Esophagus muscularis mucosa (tissue), 4 donors: ENCODE measurements around the gene LRWD1. TPM values are rescaled to one million over a fixed set of nuclear protein-coding genes. Genes with fewer than 3 reads are reported as not detected.
"Not testable (repeated sequence)": the region's sequence is repeated elsewhere in the genome, so short reads cannot be mapped to it uniquely, and the experiment has no call there.

Experiments
- DNase-seq: peaks from one replicate; pipeline ENCODE4 v3.0.0-alpha.2; 2017; ENCODE audit errors: extremely low spot score
- H3K27ac ChIP-seq, 4 donors: fragments of 200-600 bp; sonication (generic); replicated peaks in 1 of 4; 1 replicate in 3 of 4; 2 replicates in 1 of 4; pipeline ENCODE4 v1.5.1; 2016 to 2019; ENCODE audit warnings: mild to moderate bottlenecking in 1 of 4
- H3K27me3 ChIP-seq, 4 donors: fragments of 200-600 bp; sonication (generic); one replicate each; pipeline versions ENCODE4 v1.5.1 to v1.6.0; 2016 to 2019
- H3K36me3 ChIP-seq, 4 donors: fragments of 200-600 bp; sonication (generic); one replicate each; pipeline ENCODE4 v1.5.1; 2016 to 2019
- H3K4me1 ChIP-seq, 4 donors: fragments of 200-600 bp; sonication (generic); one replicate each; pipeline ENCODE4 v1.5.1; 2016 to 2019
- H3K4me3 ChIP-seq, 4 donors: fragments of 200-600 bp; sonication (generic); 1 replicate in 2 of 4; 2 replicates in 2 of 4; pipeline ENCODE4 v1.5.1; 2016 to 2019; ENCODE audit warnings: mild to moderate bottlenecking in 4 of 4, moderate library complexity in 1 of 4
- H3K9me3 ChIP-seq, 4 donors: fragments of 200-600 bp; sonication (generic); 1 replicate in 3 of 4; 2 replicates in 1 of 4; pipeline ENCODE4 v1.5.1; 2016 to 2019
- WGBS: methylation state at CpG from one replicate; pipeline ENCODE4 v1.1.5; 2018; 5-methylcytosine and 5-hydroxymethylcytosine counted together
- intact Hi-C: fragments of 100-400 bp; cut with DNase I; formaldehyde crosslinking; loops from one replicate; pipeline ENCODE4 v1.15.1; 2023
- total RNA-seq, 4 donors: library from RNA; depleted of rRNA; stranded (reverse); fragments of >200 nt; gene quantifications; one replicate each; pipeline versions ENCODE4 v1.1.0 to v1.2.1, GENCODE V29; 2016

The LRWD1 gene
- total RNA-seq, 4 donors from 2014 or later: 10.0 to 32.7 (median 17.0) TPM

DNA sequence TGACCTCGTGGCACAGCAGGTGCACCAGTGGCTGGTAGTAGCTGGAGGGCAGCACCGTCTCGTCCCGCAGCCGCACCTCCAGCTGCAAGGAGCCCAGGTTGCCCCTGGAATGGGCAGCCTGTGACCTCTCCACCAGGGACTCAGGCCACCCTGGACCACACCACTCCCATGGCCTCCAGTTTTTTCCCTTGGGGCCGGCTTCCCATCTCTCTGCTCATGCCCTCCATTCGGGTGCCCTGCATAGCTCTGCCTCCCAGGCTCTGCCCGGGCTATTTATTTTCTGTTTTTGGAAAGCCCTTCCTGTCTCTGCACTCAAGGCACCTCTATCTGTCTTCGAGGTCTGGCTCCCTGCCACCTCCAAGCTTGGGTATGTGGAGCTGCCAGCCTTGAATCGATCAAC is 32.1 kb downstream of the LRWD1 start:
- H3K9me3 ChIP-seq, H3K4me1 ChIP-seq, DNase-seq, H3K27ac ChIP-seq, H3K4me3 ChIP-seq, H3K36me3 ChIP-seq, intact Hi-C loops, H3K27me3 ChIP-seq: not testable (repeated sequence)
- 68% methylated on average over 3 of the region's 10 CpGs for WGBS

DNA sequence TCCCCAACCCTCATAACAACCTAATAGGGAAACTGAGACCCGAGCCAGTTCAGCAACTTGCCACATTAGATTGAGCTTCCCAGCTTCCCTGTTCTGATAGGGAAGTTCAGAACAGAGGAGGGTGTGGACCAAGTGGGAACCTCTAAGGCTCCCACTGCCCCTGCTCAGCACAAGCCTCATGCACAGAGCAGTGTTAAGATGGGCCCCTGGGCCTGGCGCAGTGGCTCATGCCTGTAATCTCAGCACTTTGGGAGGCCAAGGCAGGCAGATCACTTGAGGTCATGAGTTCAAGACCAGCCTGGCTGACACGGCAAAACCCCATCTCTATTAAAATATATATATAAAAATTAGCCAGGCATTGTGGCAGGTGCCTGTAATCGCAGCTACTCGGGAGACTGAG is 32.5 kb downstream of the LRWD1 start:
- H3K27me3 ChIP-seq, DNase-seq, H3K4me3 ChIP-seq, H3K9me3 ChIP-seq, H3K36me3 ChIP-seq, intact Hi-C loops, H3K27ac ChIP-seq, H3K4me1 ChIP-seq: not testable (repeated sequence)
- no CpG with 5 or more reads among the region's 5 CpGs for WGBS

GRCh38 chr7:102498321-102498720 is 33.5 kb downstream of the LRWD1 start:
- DNase-seq, H3K27me3 ChIP-seq, H3K4me3 ChIP-seq, H3K4me1 ChIP-seq, H3K36me3 ChIP-seq, intact Hi-C loops, H3K27ac ChIP-seq, H3K9me3 ChIP-seq: not testable (repeated sequence)
- WGBS: 90% methylated on average over 13 of the region's 16 CpGs

- H3K27ac ChIP-seq, H3K36me3 ChIP-seq, H3K9me3 ChIP-seq, intact Hi-C loops, H3K27me3 ChIP-seq, H3K4me1 ChIP-seq, H3K4me3 ChIP-seq, DNase-seq: not testable (repeated sequence)
- WGBS: no CpG with 5 or more reads among the region's 12 CpGs
Measured at GRCh38 chr7:102503141-102503540, 38.4 kb downstream of the LRWD1 start.

GRCh38 chr7:102505298-102506185 is 40.8 kb downstream of the LRWD1 start:
- H3K4me1 ChIP-seq, H3K36me3 ChIP-seq, DNase-seq, H3K27me3 ChIP-seq, intact Hi-C loops, H3K9me3 ChIP-seq, H3K4me3 ChIP-seq: not testable (repeated sequence)
- H3K27ac ChIP-seq: peak overlapping the region in 1 of 4 donors; percentile 51
- WGBS: no CpG with 5 or more reads among the region's 24 CpGs

- intact Hi-C loops, H3K27ac ChIP-seq, H3K36me3 ChIP-seq, DNase-seq, H3K27me3 ChIP-seq, H3K4me1 ChIP-seq, H3K4me3 ChIP-seq, H3K9me3 ChIP-seq: not testable (repeated sequence)
- 85% methylated on average over 2 of the region's 8 CpGs for WGBS
Measured at GRCh38 chr7:102507410-102508088, 42.8 kb downstream of the LRWD1 start.

DNA sequence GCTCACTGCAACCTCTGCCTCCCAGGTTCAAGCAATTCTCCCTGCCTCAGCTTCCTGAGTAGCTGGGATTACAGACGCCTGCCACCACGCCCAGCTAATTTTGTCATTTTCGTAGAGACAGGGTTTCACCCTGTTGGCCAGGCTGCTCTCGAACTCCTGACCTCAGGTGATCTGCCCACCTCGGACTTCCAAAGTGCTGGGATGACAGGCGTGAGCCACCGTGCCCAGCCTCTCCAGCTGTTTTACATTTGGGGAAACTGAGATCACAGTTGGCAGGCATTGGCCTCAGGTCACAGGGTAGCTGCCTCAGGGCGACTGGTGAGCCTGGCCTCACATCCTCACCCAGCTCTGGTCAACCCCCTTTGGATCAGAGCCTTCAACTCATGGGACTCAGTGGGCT is 45.8 kb downstream of the LRWD1 start:
- DNase-seq, H3K4me1 ChIP-seq, H3K36me3 ChIP-seq, intact Hi-C loops, H3K27me3 ChIP-seq, H3K9me3 ChIP-seq, H3K27ac ChIP-seq, H3K4me3 ChIP-seq: not testable (repeated sequence)
- WGBS: no CpG with 5 or more reads among the region's 8 CpGs

DNA sequence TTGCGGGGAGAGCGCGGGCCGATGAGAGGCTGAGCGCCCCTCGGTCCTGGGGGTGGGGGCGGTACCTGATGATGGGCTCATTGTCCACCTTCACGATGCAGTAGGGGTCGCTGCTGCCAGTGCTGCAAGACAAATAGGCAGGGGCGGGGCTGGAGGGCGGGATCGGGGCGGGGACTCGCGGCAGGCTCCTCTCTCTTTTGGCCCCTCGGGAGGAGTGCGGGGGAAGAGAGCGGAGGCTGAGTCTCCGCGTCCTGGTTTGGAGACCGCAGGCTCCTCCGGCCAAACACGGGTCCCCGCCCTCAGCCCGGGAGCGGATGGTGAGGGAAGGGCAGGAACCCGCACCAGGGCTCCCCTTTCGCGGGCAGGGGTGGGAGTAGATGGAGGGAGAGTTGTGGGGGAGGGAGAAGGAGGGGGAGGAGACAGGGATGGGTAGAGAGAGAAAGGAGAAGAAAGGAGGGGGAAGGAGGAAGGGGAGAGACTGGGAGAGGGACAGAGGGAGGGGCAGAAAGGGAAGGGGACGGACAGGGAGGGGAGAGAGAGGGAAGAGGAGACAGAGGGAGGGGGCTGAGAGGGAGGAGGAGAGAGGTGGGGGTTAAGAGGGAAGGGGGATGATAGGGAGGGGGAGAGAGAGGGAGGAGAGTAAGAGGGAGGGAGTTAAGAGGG is 47.2 kb downstream of the LRWD1 start:
- H3K36me3 ChIP-seq, H3K27me3 ChIP-seq, H3K4me3 ChIP-seq, DNase-seq, H3K27ac ChIP-seq, intact Hi-C loops, H3K4me1 ChIP-seq, H3K9me3 ChIP-seq: not testable (repeated sequence)
- WGBS: no CpG with 5 or more reads among the region's 30 CpGs

GRCh38 chr7:102512642-102513221 is 47.9 kb downstream of the LRWD1 start:
- Histone ChIP-seq H3K27ac (peak overlapping the region; percentile 71 to 84 (median 74)), H3K4me3 (peak overlapping the region; percentile 33 to 51 (median 36))
- H3K36me3 ChIP-seq, intact Hi-C loops, H3K4me1 ChIP-seq, H3K27me3 ChIP-seq, H3K9me3 ChIP-seq: not testable (repeated sequence)
- WGBS: 8% methylated on average over 3 of the region's 5 CpGs
- DNase-seq: peak; percentile 92

DNA sequence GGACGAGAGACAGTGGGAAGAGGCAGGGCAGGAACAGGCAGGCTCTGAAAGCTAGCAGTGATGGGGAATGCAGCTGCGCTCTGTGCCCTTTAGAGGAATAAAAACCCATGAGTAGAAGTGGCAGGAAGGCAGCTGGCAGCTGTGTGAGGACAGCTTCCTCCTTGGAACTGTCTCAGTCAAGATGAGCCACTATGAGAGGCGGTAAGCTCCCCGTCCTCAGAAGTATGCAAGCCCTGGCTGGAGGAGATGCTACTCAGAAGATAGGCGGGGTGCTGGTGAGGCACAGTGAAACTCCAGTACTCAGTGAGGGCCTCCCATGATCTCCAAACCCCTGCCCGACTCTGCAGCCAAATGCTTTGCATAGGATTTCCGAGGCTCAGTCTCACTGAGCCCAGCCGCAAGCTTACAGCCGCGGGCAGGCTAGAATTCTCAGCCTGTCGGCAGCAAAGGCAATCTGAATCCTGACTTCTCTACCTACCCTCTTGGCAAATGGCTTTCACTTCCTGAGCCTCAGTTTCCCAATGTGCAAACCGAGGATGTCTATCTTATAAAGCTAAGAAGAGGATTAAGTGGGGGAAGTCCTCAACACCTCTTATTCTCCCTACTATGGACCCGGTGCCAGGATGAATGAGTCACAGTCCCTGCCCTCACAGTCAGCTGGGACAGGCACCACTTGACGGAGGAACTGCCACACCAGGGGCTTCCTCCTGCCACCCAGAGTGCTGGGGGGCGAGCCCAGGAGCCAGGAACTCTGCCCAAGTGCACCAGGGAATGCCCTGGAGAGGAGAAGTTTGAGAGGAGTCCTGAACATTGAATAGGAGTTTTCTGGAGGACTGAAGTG is 50.3 kb downstream of the LRWD1 start:
- H3K4me1 ChIP-seq, H3K4me3 ChIP-seq, intact Hi-C loops, H3K9me3 ChIP-seq, DNase-seq, H3K36me3 ChIP-seq, H3K27me3 ChIP-seq: not testable (repeated sequence)
- no CpG with 5 or more reads among the region's 15 CpGs for WGBS
- peak overlapping the region in 1 of 4 donors; percentile 45 for H3K27ac ChIP-seq

DNA sequence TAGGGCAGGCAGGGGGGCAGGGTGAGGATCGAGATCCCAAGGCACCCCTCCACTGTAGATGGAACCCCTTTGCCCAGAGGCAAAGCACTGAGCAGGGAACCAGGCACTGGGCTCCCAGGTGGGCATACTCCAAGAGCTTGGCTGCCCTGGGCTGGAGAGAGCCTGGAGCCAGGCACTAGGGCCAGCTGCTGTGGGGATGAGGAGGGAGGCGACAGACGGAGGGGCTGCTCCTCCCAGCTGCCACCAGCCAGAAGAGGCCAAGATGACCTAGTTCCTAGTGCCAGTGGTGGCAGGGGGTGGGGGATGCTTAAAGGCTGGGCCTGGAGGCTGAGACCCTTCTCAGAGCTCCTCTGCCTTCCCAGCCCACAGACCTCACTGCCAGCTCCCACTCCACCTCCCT is 51.1 kb downstream of the LRWD1 start:
- DNase-seq, H3K9me3 ChIP-seq, H3K27ac ChIP-seq, H3K4me1 ChIP-seq, intact Hi-C loops, H3K36me3 ChIP-seq, H3K4me3 ChIP-seq, H3K27me3 ChIP-seq: not testable (repeated sequence)
- WGBS: no CpG with 5 or more reads among the region's 3 CpGs

GRCh38 chr7:102516951-102517350 is 52.2 kb downstream of the LRWD1 start:
- H3K36me3 ChIP-seq, H3K9me3 ChIP-seq, H3K27me3 ChIP-seq, H3K4me1 ChIP-seq, DNase-seq, intact Hi-C loops, H3K4me3 ChIP-seq, H3K27ac ChIP-seq: not testable (repeated sequence)
- WGBS: no CpG with 5 or more reads among the region's 10 CpGs
